Activated T-cell treated with anti-CD3 and anti-CD28 coated beads for 24 hours (primary cell): ENCODE measurements around the gene BEND7.
"Not testable (repeated sequence)": the region's sequence is repeated elsewhere in the genome, so short reads cannot be mapped to it uniquely, and the experiment has no call there.

ENCODE experiments used
- DNase-seq: peaks from one replicate; pipeline ENCODE4 v3.0.0-alpha.2; 2020; ENCODE audit warnings: low read depth

BEND7 gene

DNA sequence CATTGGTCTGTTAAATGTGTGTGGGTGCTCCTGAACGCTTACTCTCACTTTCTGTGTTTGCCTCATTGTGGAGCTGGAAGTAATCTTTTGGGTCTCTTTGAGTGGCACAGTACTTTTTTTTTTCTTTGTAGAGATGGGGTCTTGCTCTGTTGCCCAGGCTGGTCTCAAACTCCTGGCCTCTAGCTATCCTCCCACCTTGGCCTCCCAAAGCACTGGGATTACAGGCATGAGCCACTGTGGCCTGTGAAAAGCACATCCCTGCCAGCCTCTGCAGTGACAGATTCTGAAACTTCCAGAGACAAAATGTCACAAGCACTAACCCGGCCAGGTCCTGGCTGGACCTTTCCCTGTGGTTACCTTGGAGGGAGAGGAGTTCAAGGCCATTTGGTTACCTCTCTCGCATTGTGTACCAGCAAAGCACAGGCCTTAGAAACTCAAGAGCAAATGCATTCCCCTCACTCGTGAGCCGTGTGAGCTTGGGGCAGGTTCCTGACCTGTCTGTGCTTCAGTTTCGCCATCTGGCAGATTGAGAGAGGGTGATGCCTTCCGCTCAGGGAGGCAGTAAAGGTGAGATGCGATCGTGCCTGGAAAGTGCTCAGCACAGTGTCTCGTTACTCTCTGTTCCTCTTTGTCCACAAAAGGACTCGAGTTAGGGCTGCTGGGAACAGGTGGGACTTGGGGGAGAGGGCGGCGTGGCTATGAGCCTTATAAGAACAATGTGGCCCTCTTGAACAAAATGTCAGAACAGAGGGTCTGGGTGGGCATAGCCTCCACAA is 108.1 kb downstream of the BEND7 start:
- DNase-seq = no peak

DNA sequence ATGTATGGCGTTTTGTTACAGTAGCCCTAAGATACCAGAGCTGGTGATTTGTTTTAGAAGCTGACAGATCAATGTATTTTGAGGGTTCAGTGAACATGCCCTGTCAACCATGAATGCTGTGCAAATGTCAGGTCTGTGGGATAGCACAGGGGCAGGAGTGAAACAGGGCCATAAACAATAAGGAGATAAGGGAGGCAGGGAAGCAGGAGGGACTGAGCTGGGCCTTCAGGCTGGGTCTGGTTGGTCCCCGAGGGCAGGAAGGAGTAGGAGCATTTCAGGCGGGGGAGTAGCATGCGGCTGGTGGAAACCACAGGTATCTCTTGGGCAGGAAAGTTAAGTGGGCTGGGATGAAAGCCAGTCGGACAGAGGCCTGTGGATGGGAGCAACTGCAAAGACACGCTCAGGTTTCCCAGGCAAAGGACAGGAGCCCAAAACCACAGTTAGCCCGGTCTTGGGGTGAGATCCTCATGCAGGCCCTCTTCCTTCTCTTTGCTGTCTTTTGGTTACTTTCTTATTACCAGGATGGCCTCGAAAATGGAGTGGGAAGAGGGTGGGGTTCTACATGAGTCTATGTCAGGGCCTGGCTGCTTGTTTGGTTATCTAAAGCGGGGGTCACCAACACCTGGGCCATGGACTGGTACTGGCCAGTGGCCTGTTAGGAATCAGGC is 111.2 kb downstream of the BEND7 start:
- DNase-seq = no peak

DNA sequence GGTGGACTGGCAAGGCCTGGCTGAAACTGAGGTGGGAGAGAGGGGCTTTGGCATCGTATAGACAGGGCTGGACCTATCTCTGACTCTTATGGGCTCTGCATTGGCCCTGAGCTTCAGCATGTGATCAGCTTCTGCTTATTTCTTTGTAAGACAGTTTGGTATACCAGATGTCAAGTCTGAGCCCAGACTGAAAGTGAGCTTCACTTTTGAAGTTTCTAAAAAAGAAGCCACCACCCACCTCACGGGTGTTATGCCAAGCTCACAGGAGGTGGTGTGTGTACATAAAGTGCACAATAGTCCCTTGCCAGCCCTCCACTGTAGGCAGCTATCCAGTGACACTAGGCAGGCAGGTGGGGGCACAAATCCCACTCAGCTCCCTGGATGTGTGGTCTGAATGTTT is 112.1 kb downstream of the BEND7 start:
- DNase-seq = no peak

DNA sequence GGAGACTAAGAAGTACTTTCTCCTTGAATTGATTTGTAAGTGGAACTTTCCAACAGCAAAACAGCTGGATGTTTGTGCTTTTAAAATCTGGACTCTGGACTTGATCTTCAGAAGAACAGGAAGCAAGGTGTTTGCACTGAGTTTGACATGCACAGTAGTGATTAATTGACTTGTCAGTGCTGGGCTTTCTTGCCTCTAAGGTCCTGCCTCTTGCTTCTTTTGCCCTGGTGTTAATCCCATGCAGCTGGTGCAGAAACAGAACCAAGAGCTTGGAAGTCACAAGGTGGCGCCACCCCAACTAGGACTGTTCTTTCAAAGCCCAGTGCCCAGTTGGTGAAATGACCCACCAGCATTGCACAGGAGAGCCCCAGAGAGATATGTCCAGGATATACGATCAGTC is 114.0 kb downstream of the BEND7 start:
- no peak for DNase-seq

DNA sequence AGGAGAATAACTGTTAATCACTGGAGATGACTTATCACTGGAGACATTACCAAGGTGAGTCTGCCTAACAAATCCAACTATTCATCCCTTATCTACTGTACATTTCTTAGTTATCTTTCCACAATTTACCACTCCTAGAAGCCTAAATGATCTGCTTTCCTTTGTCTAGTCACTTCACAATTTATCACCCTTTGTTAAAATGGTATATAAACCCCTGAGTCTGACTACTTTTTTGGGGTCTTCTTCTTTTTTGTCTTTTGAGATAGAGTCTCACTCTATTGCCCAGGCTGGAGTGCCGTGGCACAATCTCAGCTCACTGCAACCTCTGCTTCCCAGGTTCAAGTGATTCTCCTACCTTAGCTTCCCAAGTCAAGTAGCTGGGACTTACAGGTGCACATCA is 114.7 kb downstream of the BEND7 start:
- DNase-seq = no peak

DNA sequence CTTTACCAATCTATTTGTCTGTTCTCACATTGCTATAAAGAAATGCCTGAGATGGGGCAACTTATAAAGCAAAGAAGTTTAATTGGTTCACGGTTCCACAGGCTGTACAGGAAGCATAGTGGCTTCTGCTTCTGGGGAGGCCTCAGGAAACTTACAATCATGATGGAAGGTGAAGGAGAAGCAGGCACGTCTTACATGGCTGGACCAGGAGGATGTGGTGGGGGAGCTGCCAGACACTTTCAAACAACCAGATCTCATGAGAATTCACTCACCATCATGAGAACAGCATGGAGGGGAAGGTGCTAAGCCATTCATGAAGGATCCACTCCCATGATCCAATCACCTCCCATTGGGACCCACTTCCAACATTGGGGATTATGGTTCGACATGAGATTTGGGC is 115.9 kb downstream of the BEND7 start:
- DNase-seq = no peak

DNA sequence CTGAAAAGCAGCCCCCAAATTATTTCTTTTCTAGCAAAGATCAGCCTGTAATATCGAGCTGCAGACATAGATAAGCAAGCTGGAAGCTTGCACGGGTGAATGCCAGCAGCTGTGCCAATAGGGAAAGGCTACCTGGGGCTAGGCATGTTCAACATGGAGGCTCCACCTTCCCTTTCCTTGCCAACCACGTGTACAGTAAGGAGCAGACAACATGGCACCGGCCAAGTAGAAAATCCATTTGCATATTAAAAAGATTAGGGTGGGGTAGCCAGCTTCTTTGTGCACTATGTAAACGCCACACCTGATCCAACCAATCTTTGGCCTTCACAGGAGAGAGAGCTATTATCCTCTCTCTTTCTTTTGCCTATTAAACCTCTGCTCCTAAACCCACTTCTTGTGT is 124.0 kb downstream of the BEND7 start:
- DNase-seq = no peak

DNA sequence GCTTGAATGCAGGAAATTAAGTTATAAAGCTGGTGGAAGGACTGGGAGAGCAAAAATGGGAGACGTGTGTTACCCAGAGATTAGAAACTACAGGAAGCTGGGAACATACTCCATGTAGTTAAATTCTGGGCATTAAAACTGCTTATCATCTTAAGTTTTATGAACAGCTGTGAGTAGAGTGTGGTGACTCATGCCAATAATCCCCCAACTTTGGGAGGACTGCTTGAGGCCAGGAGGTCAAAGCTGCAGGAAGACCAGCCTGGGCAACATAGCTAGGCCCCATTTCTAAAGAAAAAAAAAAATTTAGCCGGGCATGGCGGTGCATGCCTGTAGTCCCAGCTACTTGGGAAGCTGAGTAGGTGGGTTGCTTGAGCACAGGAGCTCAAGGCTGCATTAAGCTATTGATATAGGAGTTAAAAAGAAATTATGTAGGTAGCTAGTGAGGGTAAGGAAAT is 124.5 kb downstream of the BEND7 start:
- no peak for DNase-seq

DNA sequence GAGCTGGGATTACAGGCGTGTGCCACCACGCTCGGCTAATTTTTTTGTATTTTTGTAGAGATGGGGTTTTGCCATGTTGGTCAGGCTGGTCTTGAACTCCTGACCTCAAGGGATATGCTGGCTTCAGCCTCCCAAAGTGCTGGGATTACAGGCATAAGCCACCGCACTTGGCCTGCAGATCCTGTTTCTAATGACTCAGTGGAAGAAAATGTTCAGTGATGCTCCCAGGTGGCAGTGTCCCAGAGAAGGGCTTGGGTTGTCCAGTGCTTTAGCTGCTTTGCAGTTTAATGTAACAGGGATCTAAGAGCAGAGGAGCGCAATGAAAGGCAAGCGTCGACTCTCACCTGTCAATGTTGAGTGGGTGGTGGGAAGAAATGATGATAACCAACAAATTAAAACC is 125.4 kb downstream of the BEND7 start:
- not testable (repeated sequence) for DNase-seq

DNA sequence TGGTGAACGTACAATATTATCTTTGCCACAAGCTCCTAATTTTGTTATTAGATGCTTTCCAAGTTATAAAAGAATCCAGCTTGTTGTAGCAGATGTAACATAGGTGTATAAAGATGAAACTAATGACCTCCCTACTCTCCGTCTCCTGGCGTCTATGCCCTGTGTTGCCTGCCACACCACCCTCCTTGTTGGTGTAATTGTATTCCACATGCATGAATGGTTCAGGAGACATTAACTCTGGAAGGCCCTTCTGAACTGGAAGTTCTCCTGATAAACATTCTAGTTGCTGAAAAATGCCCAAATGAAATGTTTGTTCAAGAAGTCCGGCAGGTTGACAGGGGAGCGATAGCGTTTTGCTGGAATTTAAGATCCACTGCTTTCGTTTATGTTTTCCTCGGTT is 126.8 kb downstream of the BEND7 start:
- no peak for DNase-seq

DNA sequence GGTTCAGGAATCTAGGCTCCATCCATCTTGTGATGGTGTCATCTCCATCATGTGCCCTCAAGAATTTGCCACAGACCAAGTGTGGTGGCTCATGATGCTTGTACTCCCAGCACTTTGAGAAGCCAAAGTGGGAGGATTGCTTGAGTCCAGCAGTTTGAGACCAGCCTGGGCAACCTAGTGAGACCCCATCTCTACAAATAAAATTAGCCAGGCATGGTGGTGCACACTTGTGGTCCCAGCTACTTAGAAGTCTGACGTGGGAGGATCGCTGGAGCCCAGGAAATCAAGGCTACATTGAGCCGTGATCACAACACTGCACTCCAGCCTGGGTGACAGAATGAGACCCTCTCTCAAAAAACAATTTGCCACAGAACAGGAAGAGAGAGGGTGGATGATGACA is 127.7 kb downstream of the BEND7 start:
- no peak for DNase-seq

DNA sequence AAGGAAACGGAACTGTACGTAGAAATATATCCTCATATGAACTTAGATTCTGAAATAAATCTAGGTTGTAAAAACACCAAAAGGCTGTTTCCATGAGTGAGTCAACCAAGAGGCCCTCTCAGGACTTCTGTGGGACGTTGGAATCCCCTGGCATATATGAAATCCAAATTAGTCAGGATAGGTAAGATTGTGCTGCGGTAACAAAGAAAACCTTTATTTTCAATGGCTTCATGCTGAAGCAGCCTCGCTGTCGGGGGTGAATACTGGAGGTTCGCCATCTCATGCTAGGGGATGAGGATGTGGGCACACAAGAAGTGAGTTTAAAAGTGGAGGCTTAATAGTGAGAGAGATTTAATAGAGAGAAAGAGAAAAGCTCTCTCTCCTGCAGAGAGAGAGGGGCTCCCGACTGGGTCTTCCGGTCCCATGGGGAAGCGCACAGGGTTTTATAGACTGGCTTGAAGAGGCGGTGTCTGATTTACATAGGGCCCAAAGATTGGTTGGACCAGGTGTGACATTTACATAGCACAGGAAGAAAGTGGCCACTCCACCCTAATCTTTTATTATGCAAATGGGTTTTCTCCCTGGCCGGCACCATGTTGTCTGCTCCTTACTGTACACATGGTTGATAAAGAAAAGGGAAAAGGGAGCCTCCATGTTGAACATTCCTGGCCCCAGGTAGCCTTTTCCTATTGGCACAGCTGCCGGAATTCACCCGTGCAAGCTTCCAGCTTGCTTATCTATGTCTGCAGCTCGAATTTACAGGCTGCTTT is 128.4 kb downstream of the BEND7 start:
- DNase-seq = no peak

DNA sequence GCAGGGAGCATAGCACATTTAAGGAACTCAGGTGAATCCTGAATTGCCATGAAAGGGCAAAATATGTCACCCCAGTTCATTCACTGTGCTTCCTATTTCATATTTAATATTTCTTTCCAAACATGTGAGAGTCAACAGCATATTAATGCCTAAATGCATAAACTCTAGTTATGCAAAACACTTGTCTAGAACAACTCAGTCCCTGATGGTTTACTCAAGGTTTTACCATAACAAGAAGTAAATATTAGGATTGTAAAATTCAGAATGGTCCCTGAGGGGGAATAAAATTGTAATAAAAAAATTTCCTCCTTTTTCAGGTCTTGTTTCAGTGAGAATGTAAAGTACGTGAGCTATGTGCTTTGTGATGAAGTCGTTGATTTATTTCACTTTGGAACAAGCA is 129.1 kb downstream of the BEND7 start:
- DNase-seq = no peak

DNA sequence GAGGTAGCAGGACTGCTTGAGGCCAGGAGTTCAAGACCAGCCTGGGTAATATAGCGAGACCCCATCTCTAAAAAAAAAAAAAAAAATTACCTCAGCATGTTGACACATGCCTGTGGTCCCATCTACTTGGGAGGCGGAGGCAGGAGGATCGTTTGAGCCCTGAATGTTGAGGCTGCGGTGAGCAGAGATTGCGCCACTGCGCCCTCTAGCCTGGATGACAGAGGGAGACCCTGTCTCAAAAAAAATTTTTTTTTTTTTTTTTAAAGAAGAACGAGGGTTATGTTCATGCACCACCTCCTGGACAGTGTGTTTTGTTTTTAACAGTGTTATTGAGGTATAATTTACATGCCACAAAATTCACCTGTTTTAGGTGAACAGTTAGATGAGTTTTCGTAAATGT is 129.6 kb downstream of the BEND7 start:
- no peak for DNase-seq

DNA sequence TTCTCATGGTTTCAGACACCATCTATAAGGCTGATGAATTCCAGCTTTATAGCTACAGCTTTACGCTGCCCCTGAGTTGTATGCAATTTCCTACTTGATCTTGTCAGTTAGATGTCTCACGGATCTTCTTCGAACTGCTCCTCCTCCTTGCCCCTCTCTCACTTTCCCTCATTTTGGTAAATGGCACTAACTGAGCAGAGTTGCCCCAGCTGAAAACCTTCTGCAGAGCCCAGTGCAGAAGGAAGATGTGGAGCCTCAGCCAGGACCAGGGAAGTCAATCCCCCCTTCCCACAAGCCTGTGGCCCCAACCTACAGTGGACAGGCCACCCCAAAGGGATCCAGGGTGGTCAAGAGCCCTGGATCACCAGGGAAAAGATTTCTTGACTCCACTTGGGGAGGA is 131.8 kb downstream of the BEND7 start:
- no peak for DNase-seq

DNA sequence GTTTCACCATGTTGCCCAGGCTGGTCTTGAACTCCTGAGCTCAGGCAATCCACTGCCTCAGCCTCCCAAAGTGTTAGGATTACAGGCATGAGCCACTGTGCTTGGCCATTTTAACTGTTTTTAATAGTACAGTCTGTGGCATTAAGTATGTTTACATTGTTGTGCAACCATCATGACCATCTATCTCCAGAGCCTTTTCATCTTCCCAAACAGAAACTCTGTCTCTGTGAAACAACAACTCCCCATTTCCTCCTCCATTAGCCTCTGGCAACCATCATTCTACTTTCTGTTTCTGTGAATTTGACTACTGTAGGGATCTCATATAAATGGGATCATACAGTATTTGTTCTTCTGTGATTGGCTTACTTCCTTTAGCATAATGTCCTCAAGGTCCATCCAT is 132.4 kb downstream of the BEND7 start:
- DNase-seq = no peak

DNA sequence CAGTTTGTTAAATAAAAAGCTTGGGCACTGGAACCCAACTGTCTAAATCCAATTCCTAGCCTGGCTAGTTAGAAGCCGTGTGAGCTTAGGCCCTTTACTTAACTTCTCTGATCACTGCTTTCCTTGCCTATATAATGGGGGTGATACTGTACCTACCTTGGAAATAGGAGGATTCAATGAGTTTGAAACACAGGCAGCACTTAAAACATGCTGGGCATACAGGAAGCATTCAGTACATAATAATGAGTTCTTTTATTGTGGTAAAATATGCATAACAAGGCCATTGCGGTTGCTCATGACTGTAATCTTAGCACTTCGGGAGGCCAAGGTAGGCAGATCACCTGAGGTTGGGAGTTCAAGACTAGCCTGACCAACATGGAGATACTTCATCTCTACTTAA is 133.3 kb downstream of the BEND7 start:
- no peak for DNase-seq

DNA sequence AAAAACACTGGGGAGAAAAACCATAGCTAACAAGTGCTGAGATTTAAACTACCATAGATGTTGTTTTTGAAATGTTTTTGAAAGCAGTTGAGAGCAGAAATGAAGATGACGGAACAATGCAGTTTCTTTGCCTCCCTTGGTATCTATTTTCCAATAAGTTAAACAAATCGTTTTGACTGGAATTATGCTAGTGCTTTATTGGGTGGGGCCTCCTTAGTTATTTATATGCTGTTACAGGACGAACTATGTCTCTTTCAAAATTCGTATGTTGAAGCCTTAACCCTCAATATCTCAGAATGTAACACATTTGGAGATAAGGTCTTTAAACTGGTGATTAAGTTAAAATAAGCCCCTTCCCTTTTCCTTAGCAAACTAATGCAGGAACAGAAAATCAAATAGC is 135.2 kb downstream of the BEND7 start:
- DNase-seq = no peak

DNA sequence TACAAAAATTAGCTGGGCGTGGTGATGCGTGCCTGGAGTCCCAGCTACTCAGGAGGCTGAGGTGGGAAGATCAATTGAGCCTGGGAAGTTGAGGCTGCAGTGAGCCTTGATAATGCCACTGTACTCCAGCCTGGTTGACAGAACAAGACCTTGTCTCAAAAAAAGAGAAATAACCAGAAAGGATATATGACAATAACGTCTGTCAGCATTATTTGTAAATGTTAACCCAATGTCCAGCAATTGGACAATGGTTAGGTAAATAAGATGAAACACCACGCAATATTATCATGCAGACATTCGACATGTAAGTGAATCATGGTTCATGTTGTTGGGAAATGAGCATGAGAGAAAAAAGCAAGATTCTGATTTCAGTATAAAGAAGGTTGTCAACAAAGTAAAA is 136.1 kb downstream of the BEND7 start:
- DNase-seq = no peak
